Placental pericyte (primary cell): ENCODE results near the gene CEACAM4. TPM values are rescaled to one million over a fixed set of nuclear protein-coding genes. Genes with fewer than 3 reads are reported as not detected.

Experiments
- small RNA-seq: library from RNA; depleted of rRNA; stranded (forward); fragments of <200 nt; gene quantifications from one replicate; pipeline ENCODE3, GENCODE V24; 2012; ENCODE audit warnings: low replicate concordance
- total RNA-seq: library from RNA; depleted of rRNA; stranded (reverse); fragments of >200 nt; gene quantifications from 2 replicates; pipeline ENCODE4 v1.2.3, GENCODE V29; 2012

The CEACAM4 gene
- not detected in 2 replicates for total RNA-seq

DNA sequence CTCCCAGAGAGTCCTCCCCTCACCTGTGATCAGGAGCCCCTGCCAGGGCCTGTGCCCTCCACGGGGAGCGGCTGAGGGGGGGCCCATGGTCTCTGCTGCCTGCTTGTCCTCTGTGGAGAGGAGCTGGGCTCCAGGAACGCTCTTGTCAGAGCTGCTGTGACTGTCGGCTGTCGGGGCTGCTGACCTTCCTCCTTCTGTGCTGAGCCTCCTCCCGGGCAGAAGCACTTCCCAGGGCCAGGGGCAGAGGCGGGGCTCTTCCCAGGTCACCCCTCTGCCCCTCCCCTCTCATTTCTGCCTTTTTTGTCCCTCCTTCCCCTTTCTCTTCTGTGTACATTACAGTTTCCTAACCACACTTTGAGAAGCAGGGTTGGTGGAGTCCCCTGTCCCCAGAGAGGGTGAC, at the start of gene CEACAM4:
Gene CEACAM4, minus strand, starts transcription at position 198 of the 400 bp plus-strand sequence. Its CDS starts 111 bp downstream, at position 87.

DNA sequence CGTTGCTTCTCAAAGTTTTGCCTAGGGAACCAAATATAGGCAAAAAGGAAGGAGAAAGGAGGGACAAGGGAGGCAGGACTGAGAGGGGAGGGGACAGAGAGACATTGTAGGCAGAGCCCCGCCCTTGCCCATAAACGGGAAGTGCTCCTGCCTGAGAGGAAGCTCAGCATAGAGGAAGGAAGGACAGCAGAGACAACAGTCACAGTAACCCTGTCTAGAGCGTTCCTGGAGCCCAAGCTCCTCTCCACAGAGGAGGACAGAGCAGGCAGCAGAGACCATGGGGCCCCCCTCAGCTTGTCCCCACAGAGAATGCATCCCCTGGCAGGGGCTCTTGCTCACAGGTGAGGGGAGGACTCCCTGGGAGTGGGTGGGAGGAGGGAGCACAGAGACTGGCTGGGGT, 50.9 kb downstream of the CEACAM4 start, which contains the start of gene CEACAM21:
Gene CEACAM21, plus strand, starts transcription at position 169 of the 400 bp plus-strand sequence. Its CDS starts 109 bp downstream, at position 278.

Small RNA genes within 50 kb of the gene (small RNA-seq; reads per million reads assigned to genes)
- not detected for gene AC243960.4

Other genes starting within 250 kb of the CEACAM4 start
- 15.5 and 18.0 TPM in 2 replicates for gene EXOSC5, start 229.7 kb downstream of the CEACAM4 start, total RNA-seq
- 26.8 and 39.8 TPM in 2 replicates for gene BCKDHA, start 229.3 kb downstream of the CEACAM4 start, total RNA-seq
- 0.66 and 1.7 TPM in 2 replicates for gene B3GNT8, start 199.7 kb downstream of the CEACAM4 start, total RNA-seq
- 61.6 and 68.1 TPM in 2 replicates for gene DMAC2, start 187.2 kb downstream of the CEACAM4 start, total RNA-seq
- gene ERICH4, start 183.9 kb downstream of the CEACAM4 start, total RNA-seq = not detected in 2 replicates
- not detected in 2 replicates for gene CEACAM21, start 50.9 kb downstream of the CEACAM4 start, total RNA-seq
- gene CEACAM7, start 61.2 kb upstream of the CEACAM4 start, total RNA-seq = not detected in 2 replicates
- not detected in 2 replicates for gene CEACAM5, start 81.6 kb upstream of the CEACAM4 start, total RNA-seq
- not detected in 2 replicates for gene CEACAM6, start 128.5 kb upstream of the CEACAM4 start, total RNA-seq
- gene CEACAM3, start 169.5 kb upstream of the CEACAM4 start, total RNA-seq = not detected in 2 replicates
- gene LYPD4, start 217.6 kb upstream of the CEACAM4 start, total RNA-seq = not detected in 2 replicates
- gene DMRTC2, start 218.0 kb upstream of the CEACAM4 start, total RNA-seq = not detected in 2 replicates
- gene RPS19, start 233.2 kb upstream of the CEACAM4 start, total RNA-seq = 427 and 1,029 TPM in 2 replicates